GM12892 (cell line): Measurements from ENCODE around the gene VOPP1.
"Not testable (repeated sequence)": the region's sequence is repeated elsewhere in the genome, so short reads cannot be mapped to it uniquely, and the experiment has no call there.

Source experiments
- POLR2A ChIP-seq: IDR thresholded peaks from 2 replicates; pipeline ENCODE4 v1.6.1; 2011; ENCODE audit warnings: low read depth, low read length, control low read depth
- POLR2AphosphoS5 ChIP-seq: IDR thresholded peaks from 2 replicates; pipeline ENCODE4 v1.6.1; 2011; ENCODE audit warnings: low read depth, low read length, control low read depth

GRCh38 chr7:55472406-55472805 lies 99.9 kb downstream of the VOPP1 start:
- not testable (repeated sequence) for TF ChIP-seq POLR2AphosphoS5, POLR2A
